GM19240 (cell line): ENCODE results near the gene PSG6.
"Not testable (repeated sequence)": the region's sequence is repeated elsewhere in the genome, so short reads cannot be mapped to it uniquely, and the experiment has no call there.

Experiments
- DNase-seq: peaks from one replicate; pipeline ENCODE4 v3.0.0; 2011; ENCODE audit warnings: low spot score; ENCODE audit not compliant: insufficient read length

Gene PSG6

GRCh38 chr19:42853231-42853630 is 64.5 kb downstream of the PSG6 start:
- DNase-seq = not testable (repeated sequence)

GRCh38 chr19:42852821-42853220 is 64.9 kb downstream of the PSG6 start:
- not testable (repeated sequence) for DNase-seq
